GM12878 (cell line): ENCODE results near the gene SHISA4.

Experiments
- BCL11A ChIP-seq: IDR thresholded peaks from 2 replicates; pipeline ENCODE4 v1.6.1; 2011; ENCODE audit warnings: low read depth, low read length
- BRCA1 ChIP-seq: IDR thresholded peaks from 2 replicates; pipeline ENCODE4 v1.6.1; 2011; ENCODE audit warnings: low read depth, low read length, improper control_type of control experiment
- CEBPB ChIP-seq, 2 experiments: fragments of 150-350 bp in 1 of 2; IDR thresholded peaks; 2 replicates each; pipeline ENCODE4 v1.6.1; 2012 to 2014; ENCODE audit warnings: low read depth in 2 of 2, low read length in 2 of 2, borderline replicate concordance in 1 of 2, inconsistent platforms in 1 of 2
- CHD2 ChIP-seq: IDR thresholded peaks from 2 replicates; pipeline ENCODE4 v1.6.1; 2011; ENCODE audit warnings: low read depth, low read length, improper control_type of control experiment, borderline replicate concordance
- EED ChIP-seq: sonication (generic); IDR thresholded peaks from 2 replicates; pipeline ENCODE4 v1.6.1; 2016; ENCODE audit warnings: antibody characterized with exemption, low read depth
- FOXK2 ChIP-seq: fragments of 450-650 bp; IDR thresholded peaks from 2 replicates; pipeline ENCODE4 v1.6.1; 2017; ENCODE audit warnings: mild to moderate bottlenecking, moderate library complexity
- KDM1A ChIP-seq: fragments of 200-600 bp; sonication (generic); IDR thresholded peaks from 2 replicates; pipeline ENCODE4 v1.6.1; 2016; ENCODE audit warnings: borderline replicate concordance
- POLR2AphosphoS5 ChIP-seq: IDR thresholded peaks from 2 replicates; pipeline ENCODE4 v1.6.1; 2011; ENCODE audit warnings: mild to moderate bottlenecking, low read length, inconsistent platforms
- RCOR1 ChIP-seq: conservative IDR thresholded peaks from 2 replicates; pipeline ENCODE4 v1.6.1; 2012; ENCODE audit warnings: low read depth, low read length, improper control_type of control experiment
- RELA ChIP-seq: fragments of 450-650 bp; IDR thresholded peaks from 2 replicates; pipeline ENCODE4 v1.8.0; 2014; ENCODE audit warnings: borderline replicate concordance; ENCODE audit not compliant: partially characterized antibody
- SIN3A ChIP-seq: IDR thresholded peaks from 2 replicates; pipeline ENCODE4 v1.6.1; 2012; ENCODE audit warnings: low read depth, low read length, improper control_type of control experiment
- SIX5 ChIP-seq: IDR thresholded peaks from 2 replicates; pipeline ENCODE4 v1.6.1; 2011; ENCODE audit warnings: mild to moderate bottlenecking, low read depth, low read length, moderate library complexity; ENCODE audit not compliant: severe bottlenecking
- SREBF2 ChIP-seq: IDR thresholded peaks from 2 replicates; pipeline ENCODE4 v1.6.1; 2012; ENCODE audit warnings: mild to moderate bottlenecking, low read length
- TF ChIP-seq, protein P1 (sequence below), 3 experiments: IDR thresholded peaks in 2 of 3; conservative IDR thresholded peaks in 1 of 3; 2 replicates each; pipeline ENCODE4 v1.5.1; 2011; ENCODE audit warnings: low read depth in 3 of 3, low read length in 3 of 3, mild to moderate bottlenecking in 3 of 3, control low read depth in 2 of 3, moderate library complexity in 2 of 3, inconsistent platforms in 1 of 3, mixed read lengths in 1 of 3; ENCODE audit not compliant: control insufficient read depth in 2 of 3, insufficient read depth in 1 of 3; ENCODE audit errors: extremely low read depth in 1 of 3

GRCh38 chr1:201916649-201917249 lies 28.1 kb downstream of the SHISA4 start:
- no peak for TF ChIP-seq SIX5
- no peak for TF ChIP-seq RCOR1
- no peak for TF ChIP-seq EED
- TF ChIP-seq FOXK2: no peak
- no peak for TF ChIP-seq BCL11A
- TF ChIP-seq CHD2: no peak
- TF ChIP-seq SIN3A: no peak
- TF ChIP-seq, protein P1, sequence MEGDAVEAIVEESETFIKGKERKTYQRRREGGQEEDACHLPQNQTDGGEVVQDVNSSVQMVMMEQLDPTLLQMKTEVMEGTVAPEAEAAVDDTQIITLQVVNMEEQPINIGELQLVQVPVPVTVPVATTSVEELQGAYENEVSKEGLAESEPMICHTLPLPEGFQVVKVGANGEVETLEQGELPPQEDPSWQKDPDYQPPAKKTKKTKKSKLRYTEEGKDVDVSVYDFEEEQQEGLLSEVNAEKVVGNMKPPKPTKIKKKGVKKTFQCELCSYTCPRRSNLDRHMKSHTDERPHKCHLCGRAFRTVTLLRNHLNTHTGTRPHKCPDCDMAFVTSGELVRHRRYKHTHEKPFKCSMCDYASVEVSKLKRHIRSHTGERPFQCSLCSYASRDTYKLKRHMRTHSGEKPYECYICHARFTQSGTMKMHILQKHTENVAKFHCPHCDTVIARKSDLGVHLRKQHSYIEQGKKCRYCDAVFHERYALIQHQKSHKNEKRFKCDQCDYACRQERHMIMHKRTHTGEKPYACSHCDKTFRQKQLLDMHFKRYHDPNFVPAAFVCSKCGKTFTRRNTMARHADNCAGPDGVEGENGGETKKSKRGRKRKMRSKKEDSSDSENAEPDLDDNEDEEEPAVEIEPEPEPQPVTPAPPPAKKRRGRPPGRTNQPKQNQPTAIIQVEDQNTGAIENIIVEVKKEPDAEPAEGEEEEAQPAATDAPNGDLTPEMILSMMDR (IDR thresholded peaks at IDR 0.05 in 2 of 3, conservative IDR thresholded peaks at IDR 0.05 in 1 of 3; ENCODE audit: control insufficient read depth in 2 of 3, extremely low read depth in 1 of 3, insufficient read depth in 1 of 3, low read depth in 3 of 3, low read length in 3 of 3): no peak
- TF ChIP-seq RELA: no peak
- TF ChIP-seq BRCA1: no peak
- no peak for TF ChIP-seq CEBPB (IDR thresholded peaks at IDR 0.05; ENCODE audit: borderline replicate concordance in 1 of 2, low read depth in 2 of 2, low read length in 2 of 2)
- no peak for TF ChIP-seq POLR2AphosphoS5
- TF ChIP-seq KDM1A: no peak
- no peak for TF ChIP-seq SREBF2
